GM12864 (cell line): ENCODE results near the gene RASAL1.
"Not testable (repeated sequence)": the region's sequence is repeated elsewhere in the genome, so short reads cannot be mapped to it uniquely, and the experiment has no call there.

Experiments
- DNase-seq: peaks from one replicate; pipeline ENCODE4 v3.0.0-alpha.2; 2011; ENCODE audit warnings: low read depth
- H3K4me3 ChIP-seq: 2 replicates; pipeline ENCODE4 v1.5.1; 2011; ENCODE audit warnings: mild to moderate bottlenecking, low read depth, low read length, control low read depth
- TF ChIP-seq, protein P1 (sequence below): IDR thresholded peaks from 2 replicates; pipeline ENCODE4 v1.5.1; 2011; ENCODE audit warnings: low read depth, mild to moderate bottlenecking, moderate library complexity, low read length, control low read depth, inconsistent platforms; ENCODE audit errors: missing control alignments

The RASAL1 gene

DNA sequence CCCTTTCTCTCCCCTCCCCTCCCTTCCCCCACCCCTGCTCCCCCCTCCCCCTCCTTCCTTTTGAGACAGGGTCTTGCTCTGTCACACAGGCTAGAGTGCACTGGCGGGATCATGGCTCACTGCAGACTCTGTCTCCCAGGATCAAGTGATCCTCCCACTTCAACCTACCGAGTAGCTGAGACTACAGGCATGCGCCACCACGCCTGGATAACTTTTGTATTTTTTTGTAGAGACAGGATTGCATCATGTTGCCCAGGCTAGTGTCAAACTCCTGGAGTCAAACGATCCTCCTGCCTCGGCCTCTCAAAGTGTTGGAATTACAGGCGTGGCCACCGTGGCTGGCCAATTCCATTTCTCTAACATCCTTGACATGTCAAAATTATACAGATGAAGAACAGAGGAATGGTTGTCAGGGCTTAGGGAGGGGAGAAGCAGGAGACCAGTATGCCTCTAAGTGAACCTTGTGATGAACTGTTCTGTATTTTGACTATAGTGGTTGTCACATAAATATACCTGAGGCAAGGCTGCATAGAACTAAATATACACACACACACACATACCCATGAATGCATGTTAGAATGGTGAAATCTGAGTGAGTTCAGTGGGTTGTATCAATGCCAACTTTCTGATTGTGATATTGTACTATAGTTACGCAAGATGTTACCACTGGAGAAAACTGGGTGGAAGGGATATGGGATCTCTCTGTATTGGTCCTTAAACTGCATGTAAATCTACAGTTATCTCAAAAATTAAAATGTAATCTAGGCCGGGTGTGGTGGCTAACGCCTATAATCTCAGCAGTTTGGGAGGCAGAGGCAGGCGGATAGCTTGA is 10.4 kb upstream of the RASAL1 start:
- TF ChIP-seq, protein P1, sequence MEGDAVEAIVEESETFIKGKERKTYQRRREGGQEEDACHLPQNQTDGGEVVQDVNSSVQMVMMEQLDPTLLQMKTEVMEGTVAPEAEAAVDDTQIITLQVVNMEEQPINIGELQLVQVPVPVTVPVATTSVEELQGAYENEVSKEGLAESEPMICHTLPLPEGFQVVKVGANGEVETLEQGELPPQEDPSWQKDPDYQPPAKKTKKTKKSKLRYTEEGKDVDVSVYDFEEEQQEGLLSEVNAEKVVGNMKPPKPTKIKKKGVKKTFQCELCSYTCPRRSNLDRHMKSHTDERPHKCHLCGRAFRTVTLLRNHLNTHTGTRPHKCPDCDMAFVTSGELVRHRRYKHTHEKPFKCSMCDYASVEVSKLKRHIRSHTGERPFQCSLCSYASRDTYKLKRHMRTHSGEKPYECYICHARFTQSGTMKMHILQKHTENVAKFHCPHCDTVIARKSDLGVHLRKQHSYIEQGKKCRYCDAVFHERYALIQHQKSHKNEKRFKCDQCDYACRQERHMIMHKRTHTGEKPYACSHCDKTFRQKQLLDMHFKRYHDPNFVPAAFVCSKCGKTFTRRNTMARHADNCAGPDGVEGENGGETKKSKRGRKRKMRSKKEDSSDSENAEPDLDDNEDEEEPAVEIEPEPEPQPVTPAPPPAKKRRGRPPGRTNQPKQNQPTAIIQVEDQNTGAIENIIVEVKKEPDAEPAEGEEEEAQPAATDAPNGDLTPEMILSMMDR: no peak
- H3K4me3 ChIP-seq: no peak overlapping the region
- no peak for DNase-seq

DNA sequence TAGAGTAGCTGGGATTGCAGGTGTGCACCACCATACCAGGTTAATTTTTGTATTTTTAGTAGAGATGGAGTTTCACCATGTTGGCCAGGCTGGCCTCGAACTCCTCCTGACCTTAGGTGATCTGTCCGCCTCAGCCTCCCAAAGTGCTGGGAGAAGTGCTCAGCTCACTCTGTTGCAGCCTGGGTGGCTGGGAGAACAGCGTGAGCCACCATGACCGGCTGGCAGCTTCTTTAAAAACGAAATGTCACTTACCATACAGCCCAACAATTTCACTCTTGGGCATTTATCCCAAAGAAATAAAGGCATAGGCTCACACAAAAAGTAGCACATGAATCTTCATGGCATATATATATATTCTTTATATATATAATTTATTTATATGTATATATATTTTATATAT is 9.2 kb upstream of the RASAL1 start:
- DNase-seq: no peak
- TF ChIP-seq, protein P1: no peak
- H3K4me3 ChIP-seq: no peak overlapping the region

DNA sequence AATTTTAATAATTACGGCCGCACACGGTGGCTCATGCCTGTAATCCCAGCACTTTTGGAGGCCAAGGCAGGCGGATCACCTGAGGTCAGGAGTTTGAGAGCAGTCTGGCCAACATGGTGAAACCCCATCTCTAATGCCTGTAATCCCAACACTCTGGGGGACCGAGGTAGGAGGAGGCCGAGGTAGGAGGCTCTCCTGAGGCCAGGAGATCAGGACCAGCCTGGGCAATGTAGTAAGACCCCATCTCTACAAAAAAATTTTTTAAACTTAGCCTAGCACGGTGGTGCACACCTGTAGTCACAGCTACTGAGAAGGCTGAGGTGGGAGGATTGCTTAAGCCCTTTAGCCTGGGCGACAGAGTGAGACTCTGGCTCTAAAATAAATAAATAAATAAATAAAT is 8.4 kb upstream of the RASAL1 start:
- TF ChIP-seq, protein P1: no peak
- DNase-seq: no peak
- no peak overlapping the region for H3K4me3 ChIP-seq

DNA sequence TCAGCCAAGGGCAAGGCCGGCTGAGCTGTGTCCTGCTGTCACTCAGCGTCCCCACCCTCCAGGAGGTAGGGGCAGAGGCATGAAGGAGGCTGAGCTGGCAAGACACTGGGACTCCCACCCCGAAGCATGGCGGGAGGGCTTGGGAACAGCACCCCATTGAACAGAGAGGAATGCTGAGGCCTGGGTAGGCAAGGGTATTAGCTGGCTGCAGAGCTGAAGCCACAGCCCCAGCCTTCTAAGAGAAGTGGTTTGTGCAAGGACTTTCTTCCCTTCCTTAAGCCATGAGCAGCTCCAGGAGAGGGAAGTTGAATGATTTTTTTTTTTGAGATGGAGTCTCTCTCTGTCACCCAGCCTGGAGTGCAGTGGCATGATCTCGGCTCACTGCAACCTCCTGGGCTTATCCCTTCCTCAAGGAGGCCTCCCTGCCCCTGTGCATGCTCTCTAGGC is 7.3 kb upstream of the RASAL1 start:
- TF ChIP-seq, protein P1: no peak
- no peak overlapping the region for H3K4me3 ChIP-seq
- no peak for DNase-seq

DNA sequence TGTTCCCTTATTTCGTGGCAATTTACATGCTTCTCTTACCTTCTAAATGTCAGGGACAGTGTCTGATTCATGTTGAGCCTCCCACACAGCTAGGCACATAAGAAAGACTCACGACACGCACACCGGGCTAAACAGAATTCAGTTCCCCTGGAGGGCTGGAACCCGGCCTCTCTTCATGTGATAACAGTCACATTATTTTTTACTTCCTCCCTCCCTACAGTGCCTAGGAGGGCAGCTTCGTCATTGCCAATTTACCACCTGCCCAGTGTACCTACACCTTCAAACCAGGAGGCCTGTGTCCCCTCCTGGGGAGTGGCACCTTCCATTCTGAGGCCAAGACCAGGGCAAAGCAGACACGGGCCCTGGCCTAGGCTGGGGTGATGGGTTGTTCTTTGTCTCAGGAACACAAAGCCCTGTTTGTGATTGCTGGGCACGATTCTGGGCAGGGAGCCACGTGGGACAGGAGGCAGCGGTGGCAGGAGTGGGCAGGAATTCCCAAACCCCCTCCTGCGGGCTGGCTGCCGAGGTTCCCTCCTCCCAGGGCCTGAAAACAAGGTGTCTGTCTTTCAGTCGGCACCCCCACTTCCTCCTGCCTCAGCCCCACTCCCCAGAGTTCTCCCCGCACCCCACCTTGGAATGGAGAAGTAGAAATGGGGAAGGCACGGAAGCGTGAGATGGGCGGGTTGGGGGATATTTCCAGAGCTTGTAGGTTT is 6.8 kb upstream of the RASAL1 start:
- TF ChIP-seq, protein P1: no peak
- DNase-seq: no peak
- H3K4me3 ChIP-seq: no peak overlapping the region

DNA sequence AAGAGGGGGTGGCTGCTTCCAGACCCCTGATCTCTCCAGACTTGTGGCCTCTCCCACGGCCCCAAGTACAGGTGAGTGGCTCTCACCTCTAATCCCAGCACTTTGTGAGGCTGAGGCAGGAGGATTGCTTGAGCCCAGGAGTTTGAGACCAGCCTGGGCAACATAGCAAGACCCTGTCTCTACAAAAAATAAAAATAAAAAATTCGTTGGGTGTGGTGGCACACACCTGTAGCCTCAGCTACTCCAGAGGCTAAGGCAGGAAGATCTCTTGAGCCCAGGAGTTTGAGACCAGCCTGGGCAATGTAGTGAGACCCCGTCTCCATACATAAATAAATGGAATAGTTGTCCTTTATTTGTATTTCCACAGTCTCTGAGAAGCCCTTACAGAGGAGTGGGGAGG is 6.2 kb upstream of the RASAL1 start:
- DNase-seq, H3K4me3 ChIP-seq: not testable (repeated sequence)

DNA sequence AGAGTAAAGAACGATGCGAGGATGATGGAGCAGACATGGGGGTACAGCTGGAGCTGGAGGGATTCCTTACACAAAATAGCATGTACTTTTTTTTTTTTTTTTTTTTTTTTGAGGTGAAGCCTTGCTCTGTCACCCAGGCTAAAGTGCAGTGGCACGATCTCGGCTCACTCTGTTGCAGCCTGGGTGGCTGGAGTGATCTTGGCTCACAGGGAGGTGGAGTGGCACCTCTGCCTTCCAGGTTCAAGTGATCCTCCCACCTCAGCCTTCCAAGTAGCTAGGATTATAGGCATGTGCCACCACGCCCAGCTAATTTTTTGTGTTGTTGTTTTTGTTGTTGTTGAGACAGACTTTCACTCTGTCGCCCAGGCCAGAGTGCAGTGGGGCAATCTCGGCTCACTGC is 5.1 kb upstream of the RASAL1 start:
- TF ChIP-seq, protein P1: no peak

More for the DNA sequence above, 5.1 kb upstream of the RASAL1 start:
- H3K4me3 ChIP-seq: no peak overlapping the region
- DNase-seq: no peak
